H1 (cell line): ENCODE measurements around the gene ERGIC3.

Experiments
- EZH2 ChIP-seq: fragments of 200-600 bp; sonication (generic); IDR thresholded peaks from 2 replicates; pipeline ENCODE4 v1.7.1; 2012; ENCODE audit warnings: low read depth, mild to moderate bottlenecking, moderate library complexity, low read length, inconsistent platforms; ENCODE audit not compliant: severe bottlenecking
- HDAC6 ChIP-seq: IDR thresholded peaks from one replicate; pipeline ENCODE4 v1.7.1; 2012; ENCODE audit warnings: low read depth, mild to moderate bottlenecking, inconsistent platforms, low read length, moderate library complexity
- TEAD4 ChIP-seq: IDR thresholded peaks from 2 replicates; pipeline ENCODE4 v1.6.1; 2012; ENCODE audit warnings: low read depth, low read length, inconsistent platforms, mixed read lengths
- TF ChIP-seq, protein P1 (sequence below), 3 experiments: IDR thresholded peaks; 1 replicate in 2 of 3; 2 replicates in 1 of 3; pipeline versions ENCODE4 v1.5.1 to v1.6.1; 2011; ENCODE audit warnings: low read length in 3 of 3, mild to moderate bottlenecking in 3 of 3, inconsistent platforms in 2 of 3, low read depth in 1 of 3, moderate library complexity in 1 of 3; ENCODE audit not compliant: insufficient read depth in 1 of 3; ENCODE audit errors: control extremely low read depth in 1 of 3

DNA sequence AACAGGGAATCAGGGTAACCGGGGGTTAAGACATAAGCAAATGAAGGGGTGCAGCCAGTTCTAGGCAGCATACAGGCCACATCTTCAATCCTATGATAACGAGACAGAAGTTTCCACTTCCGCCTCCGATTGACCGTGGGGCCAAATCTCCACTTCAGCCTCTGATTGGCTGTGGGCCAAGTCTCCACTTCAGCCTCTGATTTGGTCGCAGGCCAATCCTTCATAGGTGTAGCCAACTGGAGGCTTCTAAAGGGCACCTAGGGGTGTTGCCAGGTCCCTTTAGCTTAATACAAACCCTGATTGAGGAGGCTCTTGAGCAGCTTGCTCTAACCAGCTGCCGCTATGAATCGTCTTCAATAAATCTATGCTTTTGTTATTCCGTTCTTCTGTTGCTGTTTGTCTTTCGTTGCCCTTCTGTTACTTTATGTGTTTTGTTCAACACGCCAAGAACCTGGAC is 2.1 kb upstream of the ERGIC3 start:
- TF ChIP-seq TEAD4 (no peak), EZH2 (no peak), HDAC6 (no peak)
- TF ChIP-seq, protein P1, sequence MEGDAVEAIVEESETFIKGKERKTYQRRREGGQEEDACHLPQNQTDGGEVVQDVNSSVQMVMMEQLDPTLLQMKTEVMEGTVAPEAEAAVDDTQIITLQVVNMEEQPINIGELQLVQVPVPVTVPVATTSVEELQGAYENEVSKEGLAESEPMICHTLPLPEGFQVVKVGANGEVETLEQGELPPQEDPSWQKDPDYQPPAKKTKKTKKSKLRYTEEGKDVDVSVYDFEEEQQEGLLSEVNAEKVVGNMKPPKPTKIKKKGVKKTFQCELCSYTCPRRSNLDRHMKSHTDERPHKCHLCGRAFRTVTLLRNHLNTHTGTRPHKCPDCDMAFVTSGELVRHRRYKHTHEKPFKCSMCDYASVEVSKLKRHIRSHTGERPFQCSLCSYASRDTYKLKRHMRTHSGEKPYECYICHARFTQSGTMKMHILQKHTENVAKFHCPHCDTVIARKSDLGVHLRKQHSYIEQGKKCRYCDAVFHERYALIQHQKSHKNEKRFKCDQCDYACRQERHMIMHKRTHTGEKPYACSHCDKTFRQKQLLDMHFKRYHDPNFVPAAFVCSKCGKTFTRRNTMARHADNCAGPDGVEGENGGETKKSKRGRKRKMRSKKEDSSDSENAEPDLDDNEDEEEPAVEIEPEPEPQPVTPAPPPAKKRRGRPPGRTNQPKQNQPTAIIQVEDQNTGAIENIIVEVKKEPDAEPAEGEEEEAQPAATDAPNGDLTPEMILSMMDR (IDR thresholded peaks at IDR 0.05; ENCODE audit: control extremely low read depth in 1 of 3, insufficient read depth in 1 of 3, low read depth in 1 of 3, low read length in 3 of 3), result no peak
